Suppressor macrophage treated with lipopolysaccharide for 4 hours (primary cell): Measurements from ENCODE around the gene MYL11.

Experiments
- DNase-seq: peaks from one replicate; pipeline ENCODE4 v3.0.0-alpha.2; 2020

MYL11 gene

GRCh38 chr16:30354423-30355143, 20.0 kb upstream of the MYL11 start:
- peak; percentile 64 for DNase-seq

DNA sequence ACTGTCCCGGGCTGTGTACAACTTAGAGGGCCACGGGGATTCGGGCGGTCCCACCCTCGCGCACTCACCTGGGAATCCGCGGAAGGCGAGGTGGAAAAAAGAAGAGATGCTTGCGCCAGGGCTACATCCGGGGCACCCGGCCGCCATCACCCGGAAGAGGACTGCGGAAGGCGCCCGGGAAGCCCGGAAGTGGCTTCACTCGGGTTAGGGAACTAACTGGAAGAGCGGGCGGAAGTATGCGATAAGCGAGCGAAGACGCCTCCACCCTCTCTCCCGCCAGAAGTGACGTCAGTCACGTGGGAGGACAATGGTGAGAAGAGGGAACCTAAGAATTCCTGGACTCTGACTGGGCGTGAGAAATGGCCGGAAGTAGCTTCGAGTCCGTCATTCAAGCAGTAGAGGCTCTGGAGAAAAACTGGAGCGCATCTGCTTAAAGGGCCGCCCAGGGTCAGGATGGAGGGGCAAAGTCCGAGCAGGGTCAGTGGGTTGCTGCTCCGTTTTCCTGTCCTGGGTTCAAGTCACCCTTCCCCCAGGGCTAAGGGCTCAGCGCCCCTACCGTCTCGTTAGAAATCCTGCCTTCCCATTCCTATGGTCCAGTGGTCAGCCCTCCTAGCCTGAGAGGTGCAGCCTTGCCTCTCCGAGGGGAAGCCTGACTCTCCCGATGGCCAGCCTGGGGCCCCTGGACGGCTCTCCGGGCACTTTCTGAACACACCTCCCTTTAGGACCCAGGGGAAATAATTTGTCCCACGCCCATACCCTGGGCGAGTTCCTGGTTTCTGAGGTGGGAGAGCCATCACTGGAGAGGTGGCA, 19.3 kb upstream of the MYL11 start, which contains the start of gene CD2BP2:
Gene CD2BP2 (minus strand): TSS at position 165 of the 810 bp plus-strand sequence. CDS start 627 bp downstream, outside the sequence.
- DNase-seq: peak; percentile 100

GRCh38 chr16:30355954-30356308, 18.7 kb upstream of the MYL11 start:
- DNase-seq: no peak

DNA sequence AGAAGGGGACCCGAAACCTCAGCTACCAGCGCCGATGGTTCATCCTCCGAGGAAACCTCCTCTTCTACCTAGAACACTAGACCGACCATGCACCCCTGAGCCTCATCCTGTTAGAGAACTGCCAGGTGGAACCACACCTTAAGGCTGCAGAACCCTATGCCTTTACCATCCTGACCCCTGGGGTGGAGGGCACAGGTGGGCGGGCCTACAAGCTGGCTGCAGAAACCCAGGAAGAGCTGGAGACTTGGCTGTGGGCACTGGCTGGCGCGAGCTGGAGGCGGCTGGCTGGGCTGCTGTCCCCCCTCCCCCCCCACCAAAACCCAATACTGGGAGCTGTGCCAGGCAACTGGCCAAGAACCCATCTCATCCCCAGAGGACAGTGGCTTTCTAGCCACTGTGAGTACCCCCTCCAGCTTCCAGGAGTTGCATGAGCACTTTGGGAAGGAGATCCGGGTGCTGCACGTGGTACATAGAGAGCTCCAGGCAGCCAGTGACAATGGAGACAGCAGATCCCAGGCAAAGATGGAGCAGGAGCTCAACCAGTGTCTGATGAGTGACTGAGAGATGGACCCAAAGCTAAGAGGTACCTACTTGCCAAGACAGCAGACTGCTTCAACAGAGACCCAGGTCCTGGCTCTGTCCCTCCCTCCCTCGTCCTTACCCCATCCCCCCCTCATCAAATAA, 18.1 kb upstream of the MYL11 start:
- DNase-seq: no peak

GRCh38 chr16:30357085-30357714, 17.4 kb upstream of the MYL11 start:
- no peak for DNase-seq

- DNase-seq: no peak
Measured at GRCh38 chr16:30357715-30358576, 16.7 kb upstream of the MYL11 start.

- DNase-seq: no peak
Measured at GRCh38 chr16:30358577-30358936, 16.0 kb upstream of the MYL11 start.

- DNase-seq: no peak
Measured at GRCh38 chr16:30358990-30359870, 15.4 kb upstream of the MYL11 start.

DNA sequence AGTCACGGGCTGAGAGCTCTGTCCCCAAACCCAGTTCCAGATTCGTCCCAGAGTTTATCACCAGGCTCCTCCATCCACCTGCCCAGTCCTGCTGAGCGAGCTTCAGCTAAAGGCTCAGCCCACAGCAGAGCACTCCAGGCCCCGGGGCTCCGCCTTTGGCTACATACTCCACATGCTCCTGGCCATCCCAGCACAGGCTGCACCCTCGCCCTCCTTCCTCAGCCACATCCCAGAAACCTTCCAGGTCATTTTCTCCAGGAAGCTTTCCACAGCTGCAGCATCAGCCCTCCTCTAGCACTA, 14.8 kb upstream of the MYL11 start:
- DNase-seq: no peak

GRCh38 chr16:30361180-30361579, 13.4 kb upstream of the MYL11 start:
- DNase-seq: no peak

GRCh38 chr16:30365200-30365599, 9.4 kb upstream of the MYL11 start:
- no peak for DNase-seq

- no peak for DNase-seq
Measured at GRCh38 chr16:30366511-30366910, 8.1 kb upstream of the MYL11 start.

- no peak for DNase-seq
Measured at GRCh38 chr16:30367349-30368009, 7.1 kb upstream of the MYL11 start.

- peak; percentile 81 for DNase-seq
Measured at GRCh38 chr16:30368122-30368791, 6.3 kb upstream of the MYL11 start.

- no peak for DNase-seq
Measured at GRCh38 chr16:30368792-30369090, 5.9 kb upstream of the MYL11 start.

DNA sequence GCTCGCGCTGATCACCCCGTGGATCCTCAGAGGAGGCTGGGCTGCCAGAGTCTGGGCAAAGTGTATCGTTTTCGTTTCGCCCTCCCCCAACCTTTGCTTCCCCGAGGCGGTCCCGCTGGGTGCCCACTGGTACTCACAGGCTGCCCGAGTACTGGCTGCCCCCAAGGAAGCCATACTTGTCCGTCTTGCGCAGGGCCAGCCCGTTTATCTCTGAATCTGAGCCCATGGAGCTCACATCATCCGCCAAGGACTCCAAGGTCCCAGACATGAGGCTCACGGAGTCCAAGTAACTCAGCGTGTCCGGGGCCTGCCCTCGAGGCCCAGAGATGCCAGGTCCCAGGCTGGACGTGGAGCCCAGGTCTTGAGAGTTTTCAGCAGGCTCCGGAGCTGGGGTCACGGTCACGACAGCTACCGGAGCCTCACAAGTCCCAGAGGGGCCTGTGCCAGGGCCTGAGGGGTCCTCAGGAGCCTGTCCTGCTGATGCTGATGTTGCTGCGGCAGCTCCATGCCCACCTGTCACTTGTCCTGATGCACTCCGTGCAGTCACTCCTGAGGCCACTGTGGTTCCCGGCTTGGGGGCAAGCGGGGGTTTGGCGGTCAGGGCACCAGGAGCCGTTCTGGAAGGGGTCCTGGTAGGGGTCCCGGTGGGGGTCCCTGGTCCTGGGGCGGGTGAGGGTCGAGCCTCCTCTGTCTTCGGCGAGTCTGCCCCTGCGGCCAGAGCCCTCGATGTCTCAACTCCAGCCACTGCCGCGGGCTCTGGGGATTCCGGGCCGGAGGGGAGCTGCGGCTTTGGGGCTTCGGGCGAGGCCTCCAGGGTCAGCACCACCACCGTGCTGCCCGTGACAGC, 5.3 kb upstream of the MYL11 start:
- DNase-seq: peak; percentile 38

DNA sequence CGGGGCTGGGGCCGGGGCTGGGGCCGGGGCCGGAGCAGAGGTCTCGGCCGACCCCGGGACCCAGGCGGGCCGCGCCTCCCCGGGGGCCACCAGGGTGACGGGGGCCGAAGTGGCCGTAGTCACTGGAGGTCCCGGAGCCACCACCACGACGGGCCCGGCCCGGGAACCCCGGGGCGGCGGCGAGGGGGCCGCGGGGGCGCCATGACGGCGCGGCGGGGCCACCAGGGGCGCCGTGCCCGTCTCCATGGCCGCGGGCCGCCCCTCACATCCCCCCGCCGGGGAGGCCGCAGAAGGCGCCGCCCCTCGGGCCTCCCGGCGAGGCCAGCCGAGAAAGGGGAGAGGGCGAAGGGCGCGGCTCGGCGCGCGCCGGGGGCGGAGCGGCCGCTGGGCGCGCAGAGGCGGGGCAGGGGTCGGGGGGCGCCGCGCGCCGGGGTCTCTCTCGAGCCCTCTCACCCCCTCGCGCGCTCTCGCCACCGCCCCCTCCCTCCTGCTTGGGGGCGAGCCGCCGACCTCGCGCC, 4.6 kb upstream of the MYL11 start:
- DNase-seq: no peak

GRCh38 chr16:30370456-30371247, 4.0 kb upstream of the MYL11 start, which contains the start of gene TBC1D10B:
TSS of gene TBC1D10B (minus strand) at chr16:30370494. CDS start at chr16:30370183, 311 bp downstream.
- DNase-seq: peak; percentile 100
